ENCODE data around the gene DNMT3L.
"Not testable (repeated sequence)": the region's sequence is repeated elsewhere in the genome, so short reads cannot be mapped to it uniquely, and the experiment has no call there.

Gene DNMT3L

GRCh38 chr21:44241281-44241680 lies 20.4 kb downstream of the DNMT3L start:
- not testable (repeated sequence) for DNase-seq

GRCh38 chr21:44240842-44241241 lies 20.9 kb downstream of the DNMT3L start, which contains the start of gene ICOSLG:
Gene ICOSLG (minus strand): TSS chr21:44240943. CDS start chr21:44240817, 126 bp downstream.
- not testable (repeated sequence) for DNase-seq

DNA sequence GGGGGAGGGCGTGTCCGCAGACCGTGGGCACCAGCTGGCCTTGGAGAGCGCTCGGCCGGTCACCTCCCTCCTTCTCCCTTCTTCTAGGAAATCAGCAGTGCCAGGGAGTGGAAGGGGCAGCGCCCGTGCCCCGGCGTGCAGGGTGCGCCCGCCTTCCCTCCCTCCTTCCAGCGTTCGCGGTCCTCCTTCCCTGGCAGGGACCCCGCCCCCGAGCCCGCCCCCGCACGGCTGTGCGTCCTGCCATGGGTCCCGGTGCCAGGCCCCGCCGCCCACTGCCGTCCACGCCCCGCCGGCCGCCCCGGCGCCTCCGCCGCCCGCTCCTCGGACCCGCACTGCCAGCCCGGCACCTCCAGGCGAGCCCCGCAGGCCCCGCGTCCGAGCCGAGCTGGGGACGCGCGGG lies 21.3 kb downstream of the DNMT3L start:
- not testable (repeated sequence) for DNase-seq

GRCh38 chr21:44229561-44229960 lies 32.1 kb downstream of the DNMT3L start:
- DNase-seq: not testable (repeated sequence)

- DNase-seq: not testable (repeated sequence)
These were observed 33.6 kb downstream of the DNMT3L start for GRCh38 chr21:44228109-44228508.

GRCh38 chr21:44227614-44228013 lies 34.1 kb downstream of the DNMT3L start:
- not testable (repeated sequence) for DNase-seq

DNA sequence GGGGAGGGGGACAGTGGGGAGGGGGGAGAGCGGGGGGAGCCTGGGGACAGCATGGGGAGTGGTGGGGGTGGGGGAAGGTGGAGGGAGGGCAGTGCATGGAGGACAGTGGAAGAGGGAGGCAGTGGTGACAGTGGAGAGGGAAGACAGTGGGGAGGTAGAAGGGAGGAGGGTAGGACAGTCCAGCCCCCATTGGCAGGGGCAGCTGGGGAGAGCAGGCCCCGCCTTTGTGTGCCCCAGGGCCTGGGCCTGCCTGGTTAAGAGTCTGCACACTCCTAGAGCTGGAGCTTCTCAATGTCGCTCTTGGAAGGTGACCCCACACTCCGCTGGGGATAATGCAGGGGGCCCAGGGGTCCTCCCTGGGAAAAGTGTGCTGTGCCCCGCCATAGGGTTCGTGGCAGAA lies 36.1 kb downstream of the DNMT3L start:
- not testable (repeated sequence) for DNase-seq

DNA sequence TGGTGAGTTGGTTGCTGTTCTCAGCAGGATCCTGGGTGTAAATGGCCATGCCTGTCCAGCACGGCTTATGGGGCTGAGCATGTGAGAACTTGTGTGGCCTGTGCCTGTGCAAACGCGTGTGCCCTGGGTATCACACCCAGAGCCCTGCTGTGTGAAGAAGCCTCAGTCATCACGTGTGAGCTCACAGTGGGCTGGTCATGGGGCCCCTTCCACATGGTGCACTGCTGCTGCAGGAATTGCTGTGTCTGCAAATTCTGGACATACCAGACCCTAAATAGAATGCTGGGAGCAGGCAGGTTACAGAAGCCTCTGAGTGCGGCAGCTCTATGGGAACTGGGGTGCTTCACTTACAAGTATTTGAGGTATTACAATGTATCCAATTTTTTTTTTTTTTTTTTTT lies 38.4 kb downstream of the DNMT3L start:
- DNase-seq: not testable (repeated sequence)

DNA sequence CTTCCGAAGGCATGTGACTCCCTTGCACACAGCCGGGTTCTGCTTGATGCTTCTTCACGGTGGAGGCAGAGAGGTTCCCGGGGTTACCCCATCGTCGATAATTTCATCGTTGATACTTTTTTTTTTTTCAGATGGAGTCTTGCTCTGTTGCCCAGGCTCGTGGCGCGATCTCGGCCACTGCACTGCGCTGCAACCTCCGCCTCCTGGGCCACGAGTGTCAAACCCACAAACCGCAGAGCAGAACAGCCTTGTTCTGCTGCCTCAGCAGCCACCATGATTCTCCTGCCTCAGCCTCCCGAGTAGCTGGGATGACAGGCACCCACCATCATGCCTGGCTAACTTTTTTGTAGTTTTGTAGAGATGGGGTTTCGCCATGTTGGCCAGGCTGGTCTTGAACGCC lies 41.0 kb downstream of the DNMT3L start:
- not testable (repeated sequence) for DNase-seq

DNA sequence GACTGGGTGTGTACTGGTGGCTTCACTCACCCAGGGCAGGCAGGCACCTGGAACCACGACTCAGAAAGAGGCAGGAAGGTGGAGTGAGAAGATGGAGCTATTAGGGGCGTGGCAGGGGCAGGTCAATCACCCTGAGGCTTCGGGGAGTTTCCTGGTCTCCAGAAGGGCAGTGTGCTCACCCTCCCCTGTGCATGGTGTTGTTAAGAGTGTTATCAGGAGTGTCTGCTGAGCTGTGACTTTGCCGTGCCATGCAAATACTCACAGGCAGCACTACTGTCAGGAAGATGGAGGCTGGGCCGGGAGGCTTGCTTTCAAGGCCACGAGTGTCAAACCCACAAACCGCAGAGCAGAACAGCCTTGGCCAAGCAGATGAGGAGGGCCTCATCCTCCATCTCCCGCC lies 43.2 kb downstream of the DNMT3L start:
- not testable (repeated sequence) for DNase-seq

DNA sequence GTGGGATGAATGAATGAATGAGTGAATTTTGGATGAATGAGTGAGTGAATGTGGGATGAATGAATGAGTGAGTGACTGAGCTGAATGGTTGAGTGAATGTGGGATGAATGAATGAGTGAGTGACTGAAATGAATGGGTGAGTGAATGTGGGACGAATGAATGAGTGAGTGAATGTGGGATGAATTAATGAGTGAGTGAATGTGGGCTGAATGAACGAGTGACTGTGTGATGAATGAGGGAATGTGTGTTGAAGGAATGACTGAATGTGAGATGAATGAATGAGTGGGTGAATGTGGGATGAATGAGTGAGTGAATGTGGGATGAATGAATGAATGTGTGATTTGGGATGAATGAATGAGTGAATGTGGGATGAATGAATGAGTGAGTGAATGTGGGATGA lies 49.7 kb downstream of the DNMT3L start:
- not testable (repeated sequence) for DNase-seq

GRCh38 chr21:44211574-44211973 lies 50.1 kb downstream of the DNMT3L start:
- not testable (repeated sequence) for DNase-seq

DNA sequence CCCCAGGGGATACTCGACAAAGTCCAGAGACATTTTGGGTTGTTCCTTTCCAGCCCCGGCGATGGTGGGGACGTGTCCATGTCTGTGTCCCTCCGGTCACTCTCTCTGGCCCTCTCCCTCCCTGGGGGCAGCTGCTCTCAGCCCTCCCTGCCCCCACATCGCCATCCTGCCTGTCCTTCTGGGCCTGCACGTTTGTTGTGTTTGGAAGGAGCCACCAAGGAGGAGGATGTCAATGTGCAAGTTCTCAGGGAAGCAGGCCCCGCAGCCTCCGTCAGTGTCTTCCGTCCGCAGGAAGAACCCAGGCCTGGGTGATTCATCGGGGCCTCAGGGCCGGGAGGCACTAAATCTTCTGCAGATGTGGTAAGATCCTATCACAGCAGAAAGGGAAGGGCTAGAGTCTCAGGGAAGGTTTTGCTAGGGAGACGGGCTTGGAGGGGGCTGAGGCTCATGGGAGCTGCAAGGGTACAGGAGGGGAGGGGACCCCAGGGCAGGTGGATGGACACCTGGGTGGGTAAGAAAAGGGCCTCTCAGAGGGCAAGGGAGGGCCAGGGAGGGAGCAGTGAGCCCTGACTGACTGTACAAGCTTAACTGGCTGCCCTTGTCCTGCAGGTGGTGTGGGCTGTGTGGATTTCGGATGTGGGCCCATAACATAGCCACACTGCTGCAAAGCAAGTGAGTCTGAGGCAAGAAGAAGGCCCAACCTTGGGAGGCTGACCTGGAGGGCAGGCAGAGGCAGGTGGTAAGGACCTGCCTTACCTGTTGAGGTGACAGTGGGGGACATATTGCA lies 53.6 kb downstream of the DNMT3L start:
- DNase-seq: not testable (repeated sequence)

GRCh38 chr21:44206698-44207676 lies 54.7 kb downstream of the DNMT3L start:
- DNase-seq: not testable (repeated sequence)

DNA sequence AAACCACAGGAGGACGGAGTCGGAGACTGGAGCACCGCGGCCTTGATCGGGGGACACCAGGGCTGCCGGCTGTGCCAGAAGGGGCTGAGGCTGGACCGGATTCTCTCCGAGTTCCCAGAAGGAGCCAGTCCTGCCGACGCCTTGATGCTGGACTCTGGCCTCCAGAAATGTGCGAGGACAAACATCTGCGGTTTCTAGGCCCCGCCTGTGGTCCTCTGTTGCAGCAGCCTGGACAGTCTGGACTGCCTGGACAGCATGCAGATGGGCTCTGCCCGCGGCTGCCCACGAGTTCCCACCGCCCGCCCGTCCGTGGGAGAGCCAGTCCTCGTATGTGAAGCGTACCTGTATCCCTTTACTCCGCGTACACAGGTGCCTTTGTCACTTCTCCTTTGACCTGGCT lies 55.5 kb downstream of the DNMT3L start:
- DNase-seq: not testable (repeated sequence)

GRCh38 chr21:44202590-44203299 lies 59.0 kb downstream of the DNMT3L start:
- not testable (repeated sequence) for DNase-seq

DNA sequence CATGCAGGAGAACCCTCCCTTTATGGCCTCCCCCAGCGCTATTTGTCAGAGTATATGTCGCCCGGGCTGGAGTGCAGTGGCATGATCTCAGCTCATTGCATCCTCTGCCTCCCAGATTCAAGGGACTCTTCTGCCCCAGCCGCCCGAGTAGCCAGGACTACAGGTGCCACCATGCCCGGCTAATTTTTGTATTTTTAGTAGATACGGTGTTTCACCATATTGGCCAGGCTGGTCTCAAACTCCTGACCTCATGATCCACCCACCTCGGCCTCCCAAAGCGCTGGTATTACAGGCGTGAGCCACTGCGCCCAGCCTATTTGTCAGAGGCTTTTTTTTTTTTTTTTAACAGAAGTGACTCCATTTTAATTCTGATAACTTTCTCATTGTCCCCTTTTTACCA lies 61.7 kb downstream of the DNMT3L start:
- DNase-seq: not testable (repeated sequence)

- no peak for DNase-seq
These were observed 62.2 kb downstream of the DNMT3L start for GRCh38 chr21:44199448-44199847.

DNA sequence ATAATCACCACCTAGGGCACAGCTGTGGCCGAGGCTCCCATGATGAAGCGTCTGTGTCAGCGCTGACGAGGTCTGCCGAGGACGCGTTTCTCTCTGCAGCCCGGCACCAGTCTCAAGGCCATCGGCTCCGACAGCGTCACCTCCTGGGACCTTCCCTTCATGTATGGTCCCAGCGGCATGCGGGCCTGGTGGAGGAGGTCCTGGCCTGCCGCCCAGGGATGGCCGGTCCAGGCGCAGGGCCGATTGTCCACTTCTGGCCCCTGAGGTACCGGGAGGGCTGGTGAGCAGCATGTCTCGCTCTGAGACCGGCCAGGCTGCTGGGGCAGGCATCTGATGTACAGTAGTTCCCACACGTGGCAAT lies 64.6 kb downstream of the DNMT3L start:
- DNase-seq: not testable (repeated sequence)
